Right cardiac atrium (tissue), 5 donors: ENCODE results near the gene PCNT. TPM values are rescaled to one million over a fixed set of nuclear protein-coding genes. Genes with fewer than 3 reads are reported as not detected.

Source experiments
- ATAC-seq, 2 donors: fragments of 200-7000 bp; cut with Tn5 transposase; one replicate each; pipeline versions ENCODE4 v1.8.0 to v1.9.1; 2020; ENCODE audit warnings: moderate library complexity in 2 of 2, mild to moderate bottlenecking in 1 of 2
- DNase-seq, 3 donors: peaks; one replicate each; pipeline ENCODE4 v3.0.0-alpha.2; 2020
- H3K27ac ChIP-seq: one replicate; pipeline ENCODE4 v1.5.1; 2013; ENCODE audit warnings: mild to moderate bottlenecking, low read length, control low read depth, moderate library complexity
- H3K27me3 ChIP-seq: one replicate; pipeline ENCODE4 v1.6.1; 2013; ENCODE audit not compliant: control insufficient read depth, insufficient read depth
- H3K4me1 ChIP-seq: one replicate; pipeline ENCODE4 v1.6.1; 2013; ENCODE audit warnings: low read length; ENCODE audit not compliant: control insufficient read depth, insufficient read depth
- H3K4me3 ChIP-seq: one replicate; pipeline ENCODE4 v1.5.1; 2013; ENCODE audit warnings: low read length, control low read depth
- H3K9me3 ChIP-seq: one replicate; pipeline ENCODE4 v1.6.1; 2013; ENCODE audit warnings: low read length; ENCODE audit not compliant: control insufficient read depth
- WGBS: extraction: QIAGEN DNeasy Blood & Tissue Kit; methylation state at CpG from one replicate; pipeline ENCODE4 v1.1.7; 2013; 5-methylcytosine and 5-hydroxymethylcytosine counted together
- intact Hi-C, 4 donors: fragments of 100-400 bp; cut with DNase I; formaldehyde crosslinking; loops; one replicate each; pipeline versions ENCODE4 v1.11.0 to v1.14.0; 2022 to 2023
- polyA plus RNA-seq: library from polyadenylated mRNA; stranded (reverse); fragments of 200-250 nt; gene quantifications from one replicate; pipeline ENCODE4 v1.2.3, GENCODE V29; 2013
- total RNA-seq, 4 donors: library from RNA; stranded (reverse); fragmentation: NEBNext Ultra II Directional; extraction: Animal tissue kit (Norgen Biotek cat#: 25700); gene quantifications; one replicate each; pipeline ENCODE4 v1.2.1, GENCODE V29; 2021
- donor health status: healthy with polysubstance abuse.
- donor health status: DM: no; HTN: yes; CAD: no.
- donor health status: DM: no; HTN: no; CAD: no.
- donor health status: DM: no; HTN: yes; CAD: no; lungs with severe emphysema.
- donor health status: DM: yes; HTN: yes; CAD: no.

The PCNT gene
- total and polyA plus RNA-seq, 5 donors, result 20.8 to 29.6 (median 27.6) TPM

DNA sequence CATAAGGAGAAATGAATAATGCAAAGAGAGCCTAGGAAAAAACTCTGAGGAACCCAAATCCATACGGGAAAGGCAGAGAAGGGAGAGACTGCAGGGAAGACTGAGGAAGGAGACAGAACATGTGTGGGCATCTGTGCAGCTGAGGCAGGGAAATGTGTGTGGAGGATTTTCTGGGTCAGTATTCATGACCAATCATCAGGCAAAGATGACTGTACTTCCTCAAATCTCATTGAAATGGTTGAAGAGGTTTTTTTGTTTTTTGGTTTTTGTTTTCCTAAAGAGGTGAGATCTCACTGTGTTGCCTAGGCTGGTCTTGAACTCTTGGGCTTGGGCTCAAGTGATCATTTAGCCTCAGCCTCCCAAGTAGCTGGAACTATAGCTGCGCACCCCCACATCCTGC, 150.4 kb downstream of the PCNT start:
- H3K4me1 ChIP-seq, result peaks cover 14% of the 10 kb centered on the region
- ATAC-seq (no peak), DNase-seq (no peak)
- H3K4me3 ChIP-seq, result no peak overlapping the region
- WGBS, result 94% methylated on average over 2 of the region's 2 CpGs
- H3K9me3 ChIP-seq, result no peaks in the 10 kb centered on the region
- H3K27ac ChIP-seq, result no peak overlapping the region
- intact Hi-C loops, result no loop called here
- H3K27me3 ChIP-seq, result no peaks in the 10 kb centered on the region

DNA sequence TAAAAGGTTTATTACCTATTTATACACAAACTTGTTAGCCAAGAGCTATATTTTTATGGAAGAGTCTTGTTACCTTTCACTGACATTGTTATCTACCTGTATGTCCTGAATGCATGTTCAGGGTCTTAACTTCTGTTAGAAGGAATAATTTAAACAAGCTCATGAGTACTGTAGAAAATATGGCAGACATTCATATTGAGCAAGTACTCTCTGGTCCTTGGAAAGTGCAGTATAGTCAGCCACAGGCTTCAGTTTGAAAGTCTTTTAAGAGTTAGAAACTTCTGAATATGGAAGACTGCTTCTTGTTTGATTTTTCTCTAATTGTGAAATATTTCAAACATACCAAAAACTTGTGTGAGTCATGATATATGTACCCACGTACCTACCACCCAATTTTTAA, 151.3 kb downstream of the PCNT start:
- no peak for ATAC-seq
- WGBS, result 93% methylated on average over 1 of the region's 1 CpG
- H3K27me3 ChIP-seq, result no peaks in the 10 kb centered on the region
- intact Hi-C loops, result no loop called here
- H3K27ac ChIP-seq, result no peak overlapping the region
- no peak for DNase-seq
- no peak overlapping the region for H3K4me3 ChIP-seq
- H3K4me1 ChIP-seq, result peaks cover 14% of the 10 kb centered on the region
- H3K9me3 ChIP-seq, result no peaks in the 10 kb centered on the region

DNA sequence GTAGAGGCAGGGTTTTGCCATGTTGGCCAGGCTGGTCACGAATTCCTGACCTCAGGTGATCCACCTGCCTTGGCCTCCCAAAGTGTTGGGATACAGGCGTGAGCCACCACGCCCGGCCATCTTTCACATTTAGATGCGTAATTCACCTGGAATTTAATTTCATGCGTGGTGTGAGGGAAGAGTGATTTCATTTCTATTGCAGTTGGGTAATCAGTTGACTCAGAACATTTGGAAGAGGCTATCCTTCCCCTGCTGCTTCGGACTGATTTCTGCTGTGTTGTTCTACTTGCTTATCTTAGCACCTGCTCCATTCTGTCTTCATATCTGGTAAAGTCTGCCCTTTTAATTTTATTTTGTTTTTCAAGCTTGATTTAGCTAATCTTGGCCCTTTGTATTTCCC, 153.8 kb downstream of the PCNT start:
- peaks cover 8% of the 10 kb centered on the region for H3K4me1 ChIP-seq
- 94% methylated on average over 7 of the region's 7 CpGs for WGBS
- DNase-seq (no peak), ATAC-seq (no peak)
- H3K9me3 ChIP-seq, result no peaks in the 10 kb centered on the region
- H3K27ac ChIP-seq, result no peak overlapping the region
- no peaks in the 10 kb centered on the region for H3K27me3 ChIP-seq
- no peak overlapping the region for H3K4me3 ChIP-seq
- intact Hi-C loops, result no loop called here

DNA sequence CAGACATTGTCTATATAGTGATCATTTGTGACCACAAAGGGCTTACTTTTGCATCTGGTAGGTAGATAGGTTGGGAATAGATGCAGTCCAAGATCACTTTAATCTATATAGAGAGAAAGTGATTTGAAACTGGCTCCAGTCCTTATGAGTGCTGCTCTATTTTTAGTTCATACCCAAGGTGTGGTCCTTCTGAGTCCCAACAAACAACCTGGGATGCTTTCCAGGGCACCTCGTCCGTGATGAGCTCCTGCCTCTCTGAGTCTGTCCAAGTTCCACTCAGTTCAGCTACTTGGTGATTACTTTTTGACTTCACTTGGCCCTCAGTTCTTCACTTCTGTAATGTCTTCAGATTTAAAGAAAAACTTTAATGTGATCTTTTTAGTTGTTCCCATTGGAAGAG, 155.0 kb downstream of the PCNT start:
- Histone ChIP-seq H3K4me1 (peaks cover 8% of the 10 kb centered on the region), H3K4me3 (no peak overlapping the region), H3K27me3 (no peaks in the 10 kb centered on the region), H3K9me3 (no peaks in the 10 kb centered on the region), H3K27ac (no peak overlapping the region)
- ATAC-seq, result no peak
- WGBS, result 35% methylated on average over 2 of the region's 2 CpGs
- intact Hi-C loops, result no loop called here
- DNase-seq, result no peak

DNA sequence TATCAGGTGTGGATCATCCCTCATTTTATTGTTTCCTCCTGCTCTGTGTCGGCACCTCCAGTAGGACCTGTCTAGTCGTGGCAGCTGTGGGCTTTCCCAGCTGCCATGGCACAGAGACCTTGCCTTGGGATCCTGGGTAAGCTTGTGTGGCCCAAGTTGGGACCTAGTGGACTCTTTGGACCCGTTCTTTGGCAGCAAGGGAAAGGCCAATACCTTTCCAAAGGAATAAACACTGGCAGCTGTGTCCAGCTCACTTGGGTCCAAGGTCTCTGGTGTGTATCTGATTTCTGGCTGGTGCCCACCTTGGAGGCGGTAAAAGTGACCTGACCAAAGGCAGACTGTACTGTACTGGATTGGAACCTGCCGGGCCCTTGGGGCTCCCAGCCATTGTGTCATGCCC, 156.5 kb downstream of the PCNT start:
- intact Hi-C loops, result no loop called here
- 91% methylated on average over 5 of the region's 5 CpGs for WGBS
- no peaks in the 10 kb centered on the region for H3K9me3 ChIP-seq
- H3K4me3 ChIP-seq, result no peak overlapping the region
- H3K4me1 ChIP-seq, result peaks cover 4% of the 10 kb centered on the region
- H3K27me3 ChIP-seq, result no peaks in the 10 kb centered on the region
- ATAC-seq, result peak in 1 of 2 donors; percentile 15
- DNase-seq, result no peak
- no peak overlapping the region for H3K27ac ChIP-seq

DNA sequence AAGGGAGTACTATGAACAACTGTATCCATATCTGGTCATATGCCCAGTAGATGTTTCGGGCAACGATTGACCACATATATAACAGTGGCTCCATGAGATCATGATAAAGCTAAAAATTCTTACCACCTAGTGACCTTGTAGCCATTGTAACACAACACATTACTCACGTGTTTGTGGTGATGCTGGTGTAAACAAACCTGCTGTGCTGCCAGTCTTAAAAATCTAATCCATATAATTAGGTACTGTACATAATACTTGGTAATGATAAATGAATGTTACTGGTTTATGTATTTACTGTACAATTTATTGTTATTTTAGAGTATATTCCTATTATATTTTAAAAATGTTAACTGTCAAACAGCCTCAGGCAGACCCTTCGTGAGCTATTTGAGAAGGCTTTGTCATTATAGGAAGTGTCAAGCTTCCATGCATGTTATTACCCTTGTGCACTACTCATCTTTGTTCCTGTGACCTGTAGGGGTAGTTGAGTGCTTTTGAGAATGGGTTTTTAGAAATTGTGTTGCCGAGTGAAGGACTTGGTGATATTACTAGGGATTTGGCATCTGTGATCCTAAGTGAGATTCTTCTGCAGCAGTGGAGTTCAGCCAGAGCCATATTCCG, 158.4 kb downstream of the PCNT start:
- 86% methylated on average over 6 of the region's 6 CpGs for WGBS
- Histone ChIP-seq H3K27me3 (no peaks in the 10 kb centered on the region), H3K4me3 (no peak overlapping the region), H3K4me1 (peaks cover 4% of the 10 kb centered on the region), H3K27ac (no peak overlapping the region), H3K9me3 (no peaks in the 10 kb centered on the region)
- intact Hi-C loops, result no loop called here
- no peak for ATAC-seq
- DNase-seq, result no peak

DNA sequence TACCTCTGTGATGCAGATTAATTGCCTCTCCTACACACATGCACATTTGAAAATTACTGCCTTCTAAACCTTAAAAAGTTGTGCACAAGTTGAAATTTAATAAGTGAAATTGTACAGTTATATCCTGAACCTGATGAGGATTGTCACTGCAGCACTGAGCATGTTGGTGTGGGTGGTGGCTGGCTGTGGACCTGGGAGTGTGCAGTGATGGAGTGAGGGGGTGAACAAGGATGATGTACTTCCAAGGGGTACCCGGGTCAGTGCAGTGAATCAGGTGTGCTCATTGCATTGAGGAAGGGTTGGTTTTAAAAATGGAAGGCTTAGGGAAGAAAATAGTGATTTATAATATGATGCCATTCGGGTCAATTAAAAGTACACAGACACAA, 158.9 kb downstream of the PCNT start:
- no peak for DNase-seq
- WGBS, result 95% methylated on average over 2 of the region's 2 CpGs
- H3K27ac ChIP-seq, result no peak overlapping the region
- H3K4me1 ChIP-seq, result peaks cover 4% of the 10 kb centered on the region
- ATAC-seq, result no peak
- H3K27me3 ChIP-seq, result no peaks in the 10 kb centered on the region
- H3K9me3 ChIP-seq, result no peaks in the 10 kb centered on the region
- no peak overlapping the region for H3K4me3 ChIP-seq
- intact Hi-C loops, result no loop called here

DNA sequence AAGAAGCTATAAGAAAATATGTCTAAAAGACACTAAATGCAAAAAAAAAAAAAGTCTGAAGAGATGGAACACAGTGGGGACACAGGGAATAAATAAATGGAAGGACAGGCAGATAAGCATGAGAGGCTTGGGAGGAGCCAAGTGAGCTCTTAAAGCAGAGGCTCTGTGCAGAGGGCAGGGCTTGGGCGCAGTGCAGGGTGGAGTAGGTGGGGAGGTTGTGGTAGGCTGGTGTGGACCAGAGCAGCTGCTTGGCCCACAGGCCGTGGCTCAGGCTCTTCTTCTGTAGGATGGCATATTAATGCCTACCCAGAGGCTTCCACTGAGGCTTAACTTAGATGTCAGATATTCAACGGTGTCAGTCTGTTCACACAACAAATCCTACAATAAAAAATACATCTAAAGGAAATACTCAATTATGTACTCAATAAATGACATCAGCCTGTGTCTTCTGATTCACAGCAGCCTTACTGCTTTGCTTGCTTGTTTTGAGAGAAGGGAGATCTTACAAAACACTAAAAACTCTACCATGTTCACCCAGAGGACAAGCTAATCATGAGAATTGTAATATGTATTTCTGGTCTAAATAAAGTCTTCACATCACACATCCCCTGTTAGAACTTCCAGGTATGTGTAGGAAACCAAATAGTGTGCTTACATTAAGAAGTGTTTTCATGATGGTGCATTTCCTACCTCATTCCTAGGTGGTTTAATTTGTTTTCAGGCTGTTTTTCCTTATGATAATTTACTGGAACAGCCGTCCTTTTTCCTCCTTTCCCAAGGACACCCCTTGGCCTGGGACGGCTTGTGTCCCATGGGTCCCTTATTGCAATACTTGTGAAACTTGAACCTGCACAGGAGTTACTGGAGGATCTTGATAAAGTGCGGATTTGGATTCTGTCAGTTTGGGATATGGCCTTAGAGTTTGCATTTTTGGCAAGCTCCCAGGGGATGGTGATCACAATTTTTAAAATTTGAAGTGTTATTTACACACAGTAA, 159.6 kb downstream of the PCNT start:
- ATAC-seq, result peak; percentile 61 to 80

DNA sequence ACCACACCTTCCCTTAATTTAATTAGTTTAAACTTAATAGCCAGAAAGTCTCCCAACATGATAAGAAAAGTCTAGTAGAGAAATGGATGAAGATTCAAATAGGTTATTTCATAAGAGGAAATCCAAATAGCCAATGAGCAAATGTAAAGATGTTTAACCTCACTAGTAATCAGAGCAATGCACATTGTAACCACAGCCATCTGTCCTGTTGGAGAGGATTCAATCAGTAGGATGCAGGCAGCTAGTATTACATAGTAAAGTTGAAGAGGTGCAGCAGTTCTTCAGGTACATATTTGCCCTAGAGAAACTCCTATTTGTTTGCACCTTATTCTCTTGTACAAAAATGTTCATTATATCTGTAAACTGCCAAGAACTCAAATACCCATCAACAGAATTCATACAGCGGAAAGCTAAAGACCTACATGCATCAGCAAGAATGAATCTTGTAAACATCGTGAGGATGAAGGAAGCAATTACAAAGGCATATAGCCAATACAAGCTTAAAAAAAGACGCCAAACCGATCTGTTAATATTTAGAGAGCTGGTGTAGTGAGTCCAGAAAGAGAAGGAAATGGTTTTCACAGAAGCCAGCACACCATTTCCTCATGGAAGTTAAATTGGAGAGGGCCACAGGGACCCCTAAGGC, 162.6 kb downstream of the PCNT start:
- intact Hi-C loops, result no loop called here
- H3K9me3 ChIP-seq, result no peaks in the 10 kb centered on the region
- WGBS, result 73% methylated on average over 4 of the region's 4 CpGs
- H3K4me3 ChIP-seq, result no peak overlapping the region
- H3K27me3 ChIP-seq, result no peaks in the 10 kb centered on the region
- ATAC-seq, result no peak
- no peak overlapping the region for H3K27ac ChIP-seq
- peaks cover 3% of the 10 kb centered on the region for H3K4me1 ChIP-seq
- DNase-seq, result no peak

More for the DNA sequence above, 159.6 kb downstream of the PCNT start:
- no peak overlapping the region for H3K4me3 ChIP-seq
- WGBS, result 65% methylated on average over 6 of the region's 6 CpGs
- H3K27ac ChIP-seq, result no peak overlapping the region
- intact Hi-C loops, result no loop called here
- peaks cover 4% of the 10 kb centered on the region for H3K4me1 ChIP-seq
- DNase-seq, result peak in 1 of 3 donors; percentile 60
- no peaks in the 10 kb centered on the region for H3K9me3 ChIP-seq
- H3K27me3 ChIP-seq, result no peaks in the 10 kb centered on the region

DNA sequence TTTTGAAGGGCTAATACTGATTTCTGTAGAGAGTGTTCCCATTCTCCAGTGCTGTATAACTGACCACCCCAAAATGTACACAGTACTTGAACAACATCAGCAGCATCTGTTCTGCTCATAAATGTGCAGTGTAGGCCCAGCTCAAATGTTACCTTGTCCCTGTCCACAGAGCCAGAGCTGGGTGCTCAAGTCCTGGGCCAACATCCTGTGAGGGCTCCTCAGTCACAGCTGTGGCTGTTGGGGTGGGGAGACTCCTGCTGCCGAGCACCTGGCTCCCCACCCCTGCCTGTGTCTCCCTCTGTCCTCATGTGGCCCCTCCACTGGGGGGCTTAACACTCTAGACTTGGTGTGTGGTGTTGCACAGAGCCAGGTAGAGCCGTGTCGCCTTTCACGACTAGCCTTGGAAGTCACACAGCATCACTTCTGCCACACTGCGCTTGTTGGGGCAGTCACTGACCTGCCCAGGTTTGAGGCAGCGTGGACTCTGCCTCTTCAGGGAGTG, 165.3 kb downstream of the PCNT start:
- DNase-seq (no peak), ATAC-seq (peak; percentile 22 to 32)
- intact Hi-C loops, result no loop called here
- H3K4me1 ChIP-seq, result no peaks in the 10 kb centered on the region
- no peak overlapping the region for H3K4me3 ChIP-seq
- WGBS, result 88% methylated on average over 6 of the region's 6 CpGs
- H3K27ac ChIP-seq, result no peak overlapping the region
- H3K27me3 ChIP-seq, result no peaks in the 10 kb centered on the region
- no peaks in the 10 kb centered on the region for H3K9me3 ChIP-seq

DNA sequence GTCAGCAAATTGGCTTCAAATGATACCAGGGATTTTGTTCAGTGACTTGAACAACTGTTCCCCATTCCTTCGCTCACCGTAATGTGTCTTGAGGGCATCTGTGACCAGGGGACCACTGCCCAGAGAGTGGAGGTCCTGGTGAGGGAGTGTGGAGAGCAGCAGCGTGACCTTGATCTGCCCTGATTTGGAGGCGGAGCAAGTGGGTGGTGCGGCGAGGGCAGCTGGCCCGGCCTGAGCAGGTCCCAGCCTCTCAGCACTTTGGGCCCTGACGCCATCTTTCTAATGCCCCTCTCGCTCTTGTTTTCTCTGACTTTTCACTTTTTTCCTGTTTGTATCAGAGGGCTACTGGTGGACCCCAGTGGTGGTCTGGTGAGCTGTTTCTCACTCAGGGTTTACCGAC, 165.8 kb downstream of the PCNT start:
- 89% methylated on average over 10 of the region's 10 CpGs for WGBS
- intact Hi-C loops, result no loop called here

More for the DNA sequence above, 165.8 kb downstream of the PCNT start:
- H3K27me3 ChIP-seq, result no peaks in the 10 kb centered on the region
- no peaks in the 10 kb centered on the region for H3K9me3 ChIP-seq
- no peak overlapping the region for H3K27ac ChIP-seq
- ATAC-seq (peak in 1 of 2 donors; percentile 29), DNase-seq (no peak)
- H3K4me3 ChIP-seq, result no peak overlapping the region
- H3K4me1 ChIP-seq, result no peaks in the 10 kb centered on the region
